ENCODE results near the gene FAT2.

Gene FAT2, protein sequence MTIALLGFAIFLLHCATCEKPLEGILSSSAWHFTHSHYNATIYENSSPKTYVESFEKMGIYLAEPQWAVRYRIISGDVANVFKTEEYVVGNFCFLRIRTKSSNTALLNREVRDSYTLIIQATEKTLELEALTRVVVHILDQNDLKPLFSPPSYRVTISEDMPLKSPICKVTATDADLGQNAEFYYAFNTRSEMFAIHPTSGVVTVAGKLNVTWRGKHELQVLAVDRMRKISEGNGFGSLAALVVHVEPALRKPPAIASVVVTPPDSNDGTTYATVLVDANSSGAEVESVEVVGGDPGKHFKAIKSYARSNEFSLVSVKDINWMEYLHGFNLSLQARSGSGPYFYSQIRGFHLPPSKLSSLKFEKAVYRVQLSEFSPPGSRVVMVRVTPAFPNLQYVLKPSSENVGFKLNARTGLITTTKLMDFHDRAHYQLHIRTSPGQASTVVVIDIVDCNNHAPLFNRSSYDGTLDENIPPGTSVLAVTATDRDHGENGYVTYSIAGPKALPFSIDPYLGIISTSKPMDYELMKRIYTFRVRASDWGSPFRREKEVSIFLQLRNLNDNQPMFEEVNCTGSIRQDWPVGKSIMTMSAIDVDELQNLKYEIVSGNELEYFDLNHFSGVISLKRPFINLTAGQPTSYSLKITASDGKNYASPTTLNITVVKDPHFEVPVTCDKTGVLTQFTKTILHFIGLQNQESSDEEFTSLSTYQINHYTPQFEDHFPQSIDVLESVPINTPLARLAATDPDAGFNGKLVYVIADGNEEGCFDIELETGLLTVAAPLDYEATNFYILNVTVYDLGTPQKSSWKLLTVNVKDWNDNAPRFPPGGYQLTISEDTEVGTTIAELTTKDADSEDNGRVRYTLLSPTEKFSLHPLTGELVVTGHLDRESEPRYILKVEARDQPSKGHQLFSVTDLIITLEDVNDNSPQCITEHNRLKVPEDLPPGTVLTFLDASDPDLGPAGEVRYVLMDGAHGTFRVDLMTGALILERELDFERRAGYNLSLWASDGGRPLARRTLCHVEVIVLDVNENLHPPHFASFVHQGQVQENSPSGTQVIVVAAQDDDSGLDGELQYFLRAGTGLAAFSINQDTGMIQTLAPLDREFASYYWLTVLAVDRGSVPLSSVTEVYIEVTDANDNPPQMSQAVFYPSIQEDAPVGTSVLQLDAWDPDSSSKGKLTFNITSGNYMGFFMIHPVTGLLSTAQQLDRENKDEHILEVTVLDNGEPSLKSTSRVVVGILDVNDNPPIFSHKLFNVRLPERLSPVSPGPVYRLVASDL (N-terminal part only)

DNA sequence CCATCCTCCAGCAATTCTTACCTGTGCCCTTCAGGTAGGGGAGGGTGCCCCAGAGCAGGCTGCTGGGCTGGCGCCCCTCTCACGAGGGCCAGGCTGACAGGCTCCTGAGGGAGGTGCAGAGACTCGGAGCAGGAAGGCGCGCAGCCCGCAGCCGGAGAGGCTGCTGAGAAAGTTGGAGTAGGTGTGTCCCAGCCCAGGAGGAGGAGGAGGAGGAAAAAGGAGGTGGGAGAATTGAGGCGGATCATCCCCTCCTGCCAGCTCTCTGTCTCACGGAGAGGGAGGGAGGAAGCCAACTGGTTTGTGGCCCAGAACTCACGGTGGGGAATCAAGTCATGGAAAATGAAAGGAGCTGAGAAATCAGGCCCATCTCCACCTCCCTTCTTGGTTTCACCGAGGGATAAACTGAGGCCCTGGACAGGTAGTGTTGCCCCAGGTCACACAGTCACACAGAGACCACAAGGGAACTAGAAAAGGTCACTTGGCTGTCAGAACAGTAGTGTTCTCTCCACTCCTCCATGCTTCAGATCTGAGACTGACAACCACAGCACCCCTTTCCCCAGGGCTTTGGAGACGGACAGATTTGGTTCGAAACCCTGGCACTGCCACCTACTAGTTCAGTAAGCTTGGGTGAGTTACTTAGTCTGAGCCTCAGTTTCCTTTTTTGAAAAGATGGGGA is at the start of gene FAT2:
Gene FAT2 (minus strand): TSS at position 188 of the 676 bp plus-strand sequence. CDS start 22,400 bp downstream, outside the sequence.
- TF ChIP-seq, protein P1, sequence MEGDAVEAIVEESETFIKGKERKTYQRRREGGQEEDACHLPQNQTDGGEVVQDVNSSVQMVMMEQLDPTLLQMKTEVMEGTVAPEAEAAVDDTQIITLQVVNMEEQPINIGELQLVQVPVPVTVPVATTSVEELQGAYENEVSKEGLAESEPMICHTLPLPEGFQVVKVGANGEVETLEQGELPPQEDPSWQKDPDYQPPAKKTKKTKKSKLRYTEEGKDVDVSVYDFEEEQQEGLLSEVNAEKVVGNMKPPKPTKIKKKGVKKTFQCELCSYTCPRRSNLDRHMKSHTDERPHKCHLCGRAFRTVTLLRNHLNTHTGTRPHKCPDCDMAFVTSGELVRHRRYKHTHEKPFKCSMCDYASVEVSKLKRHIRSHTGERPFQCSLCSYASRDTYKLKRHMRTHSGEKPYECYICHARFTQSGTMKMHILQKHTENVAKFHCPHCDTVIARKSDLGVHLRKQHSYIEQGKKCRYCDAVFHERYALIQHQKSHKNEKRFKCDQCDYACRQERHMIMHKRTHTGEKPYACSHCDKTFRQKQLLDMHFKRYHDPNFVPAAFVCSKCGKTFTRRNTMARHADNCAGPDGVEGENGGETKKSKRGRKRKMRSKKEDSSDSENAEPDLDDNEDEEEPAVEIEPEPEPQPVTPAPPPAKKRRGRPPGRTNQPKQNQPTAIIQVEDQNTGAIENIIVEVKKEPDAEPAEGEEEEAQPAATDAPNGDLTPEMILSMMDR (IDR thresholded peaks at IDR 0.05; ENCODE audit: low read depth, low read length), result no peak
- no peak for DNase-seq (ENCODE audit: extremely low read depth, low read depth)

GRCh38 chr5:151638619-151639018 is 47.5 kb upstream of the FAT2 start:
- no peak for DNase-seq (ENCODE audit: extremely low read depth, low read depth)
- TF ChIP-seq, protein P1 (IDR thresholded peaks at IDR 0.05; ENCODE audit: low read depth, low read length), result no peak

- TF ChIP-seq, protein P1 (IDR thresholded peaks at IDR 0.05; ENCODE audit: low read depth, low read length), result no peak
- DNase-seq (ENCODE audit: extremely low read depth, low read depth), result no peak
Observed at GRCh38 chr5:151637676-151638075, 46.5 kb upstream of the FAT2 start.

DNA sequence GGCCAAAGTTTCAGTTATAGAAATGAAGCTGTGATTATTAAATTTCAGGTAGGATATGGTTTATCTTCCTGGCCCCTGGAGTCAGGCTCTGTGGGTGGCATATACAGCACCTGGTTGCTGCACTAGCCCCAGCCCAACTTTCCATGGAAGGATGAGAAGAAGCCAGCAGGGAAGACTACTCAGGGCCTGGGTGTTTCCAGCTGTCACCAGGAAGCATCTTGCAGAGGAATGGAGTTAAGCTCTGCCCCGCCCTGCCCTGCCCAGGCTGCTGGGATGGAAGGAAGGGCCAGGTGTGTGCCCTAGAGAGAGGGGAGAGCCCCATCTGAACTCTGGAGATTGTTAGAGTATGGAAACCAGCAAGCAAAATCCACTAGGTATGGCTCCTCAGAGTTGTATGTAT is 42.8 kb upstream of the FAT2 start:
- DNase-seq (ENCODE audit: extremely low read depth, low read depth), result no peak

DNA sequence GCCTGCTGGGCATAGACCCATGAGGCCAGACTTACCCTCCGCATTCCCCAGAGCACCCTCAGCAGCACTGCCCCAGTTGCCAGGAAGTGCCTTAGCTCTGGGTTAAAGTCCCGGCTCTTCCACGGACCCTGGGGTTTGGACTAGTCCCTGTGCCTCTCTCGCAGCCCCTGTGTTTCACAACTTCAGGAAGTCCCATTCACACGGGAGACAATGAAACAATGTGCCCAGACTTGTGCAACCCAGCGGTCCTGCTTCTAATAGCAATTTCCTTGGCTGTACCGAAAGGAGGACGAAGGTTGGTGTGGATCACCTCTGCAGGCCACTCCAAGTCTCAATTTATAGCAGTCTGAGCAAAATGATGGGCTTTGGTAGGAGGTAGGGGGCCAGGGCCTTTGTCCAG is 41.8 kb upstream of the FAT2 start:
- no peak for DNase-seq (ENCODE audit: extremely low read depth, low read depth)

More for the DNA sequence above, 42.8 kb upstream of the FAT2 start:
- TF ChIP-seq, protein P1 (IDR thresholded peaks at IDR 0.05; ENCODE audit: low read depth, low read length), result no peak

DNA sequence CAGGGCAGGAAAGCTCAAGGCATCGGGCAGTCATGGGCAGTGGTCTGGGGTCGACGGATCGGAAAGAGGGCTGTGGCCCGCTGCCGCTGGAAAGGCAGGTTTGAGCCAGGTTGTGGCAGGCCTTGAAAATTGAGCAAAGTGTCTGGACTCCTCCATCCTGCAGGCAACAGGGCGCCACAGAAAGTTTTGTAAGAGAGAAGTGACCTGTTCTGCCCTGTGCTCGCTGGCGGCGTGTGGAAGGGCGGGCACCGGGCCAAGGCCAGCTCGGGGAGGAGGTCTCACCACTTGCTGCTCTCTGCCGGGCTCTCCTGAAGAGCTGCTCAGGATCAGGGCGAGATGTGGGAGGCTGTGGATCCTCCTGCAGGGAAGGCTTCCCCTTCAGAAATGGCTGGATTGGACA is 41.4 kb upstream of the FAT2 start:
- TF ChIP-seq, protein P1 (IDR thresholded peaks at IDR 0.05; ENCODE audit: low read depth, low read length), result no peak
- no peak for DNase-seq (ENCODE audit: extremely low read depth, low read depth)

More for the DNA sequence above, 41.8 kb upstream of the FAT2 start:
- TF ChIP-seq, protein P1 (IDR thresholded peaks at IDR 0.05; ENCODE audit: low read depth, low read length), result no peak

All from AG09319 (cell line).